Left colon (tissue), 2 donors: ENCODE results near the gene METAP2. TPM values are rescaled to one million over a fixed set of nuclear protein-coding genes. Genes with fewer than 3 reads are reported as not detected.
"Not testable (repeated sequence)": the region's sequence is repeated elsewhere in the genome, so short reads cannot be mapped to it uniquely, and the experiment has no call there.

Experiments
- ATAC-seq: fragments of 200-7000 bp; cut with Tn5 transposase; one replicate; pipeline ENCODE4 v1.9.1; 2020; ENCODE audit warnings: mild to moderate bottlenecking, moderate library complexity
- DNase-seq, 2 donors: peaks; one replicate each; pipeline ENCODE4 v3.0.0-alpha.2; 2020
- intact Hi-C, 2 donors: fragments of 100-400 bp; cut with DNase I in 1 of 2; cut with micrococcal nuclease in 1 of 2; formaldehyde crosslinking; loops; one replicate each; pipeline versions ENCODE4 v1.11.2 to v1.14.0; 2022; cut with DNase I, micrococcal nuclease
- long read RNA-seq: library from polyadenylated mRNA; unstranded; transcript quantifications from one replicate; pipeline ENCODE4 v2.0.0, GENCODE V29; 2021
- total RNA-seq, 2 donors: library from RNA; stranded (reverse); fragmentation: NEBNext Ultra II Directional; extraction: Animal tissue kit (Norgen Biotek cat#: 25700); gene quantifications; one replicate each; pipeline ENCODE4 v1.2.1, GENCODE V29; 2021
- donor health status: DM: no; HTN: no; CAD: no.
- donor health status: DM: yes; HTN: yes; CAD: no.

The METAP2 gene
- 10 to 100 TPM; 36.1 to 45.6 TPM for total RNA-seq
- long read RNA-seq, transcript METAP2-210 (11 exons, 1,874 nt): minor isoform, 9 of 51 reads
- long read RNA-seq, transcript METAP2-202 (11 exons, 3,601 nt): major isoform, 30 of 51 reads
- long read RNA-seq, partial matches to known transcripts: 11 of 51 reads
- long read RNA-seq, other reads (novel, unspliced or antisense): 1 of 51 reads

- peak; percentile 97 for ATAC-seq
- intact Hi-C loops: loop anchor here in 1 of 2 donors (5.0 kb wide), 1 partner anchor 257 kb away; the partner anchor contains the start of genes FGD6 and VEZT
Observed at GRCh38 chr12:95473884-95474659, at the start of gene METAP2. METAP2 (plus strand) TSS chr12:95474152; CDS start chr12:95474180, 28 bp downstream.

GRCh38 chr12:95424271-95424994, 49.5 kb upstream of the METAP2 start:
- ATAC-seq (peak; percentile 35), DNase-seq (no peak)
- intact Hi-C loops: no loop called here

More at GRCh38 chr12:95473884-95474659, at the start of gene METAP2:
- DNase-seq: peak; percentile 97

DNA sequence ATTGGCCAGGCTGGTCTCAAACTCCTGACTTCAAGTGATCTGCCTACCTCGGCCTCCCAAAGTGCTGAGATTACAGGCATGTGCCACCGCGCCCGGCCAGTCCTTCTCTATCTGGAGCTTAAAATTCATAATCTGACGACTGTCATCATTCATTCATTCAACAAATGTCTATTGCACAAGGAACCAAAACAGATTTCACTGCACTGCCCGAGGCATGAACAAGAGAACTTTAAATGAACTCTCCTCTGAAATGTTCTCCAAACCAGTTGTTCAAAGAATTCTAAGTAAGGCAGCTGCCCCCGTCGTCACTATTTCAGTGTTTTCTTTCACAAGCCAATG, 44.8 kb upstream of the METAP2 start:
- intact Hi-C loops: no loop called here
- ATAC-seq (no peak), DNase-seq (no peak)

GRCh38 chr12:95431120-95431519, 42.8 kb upstream of the METAP2 start:
- DNase-seq: no peak
- no peak for ATAC-seq
- intact Hi-C loops: no loop called here

GRCh38 chr12:95435355-95435754, 38.6 kb upstream of the METAP2 start:
- DNase-seq: no peak
- intact Hi-C loops: no loop called here
- ATAC-seq: no peak

- ATAC-seq: no peak
- intact Hi-C loops: no loop called here
- no peak for DNase-seq
Observed at GRCh38 chr12:95437565-95437964, 36.4 kb upstream of the METAP2 start.

DNA sequence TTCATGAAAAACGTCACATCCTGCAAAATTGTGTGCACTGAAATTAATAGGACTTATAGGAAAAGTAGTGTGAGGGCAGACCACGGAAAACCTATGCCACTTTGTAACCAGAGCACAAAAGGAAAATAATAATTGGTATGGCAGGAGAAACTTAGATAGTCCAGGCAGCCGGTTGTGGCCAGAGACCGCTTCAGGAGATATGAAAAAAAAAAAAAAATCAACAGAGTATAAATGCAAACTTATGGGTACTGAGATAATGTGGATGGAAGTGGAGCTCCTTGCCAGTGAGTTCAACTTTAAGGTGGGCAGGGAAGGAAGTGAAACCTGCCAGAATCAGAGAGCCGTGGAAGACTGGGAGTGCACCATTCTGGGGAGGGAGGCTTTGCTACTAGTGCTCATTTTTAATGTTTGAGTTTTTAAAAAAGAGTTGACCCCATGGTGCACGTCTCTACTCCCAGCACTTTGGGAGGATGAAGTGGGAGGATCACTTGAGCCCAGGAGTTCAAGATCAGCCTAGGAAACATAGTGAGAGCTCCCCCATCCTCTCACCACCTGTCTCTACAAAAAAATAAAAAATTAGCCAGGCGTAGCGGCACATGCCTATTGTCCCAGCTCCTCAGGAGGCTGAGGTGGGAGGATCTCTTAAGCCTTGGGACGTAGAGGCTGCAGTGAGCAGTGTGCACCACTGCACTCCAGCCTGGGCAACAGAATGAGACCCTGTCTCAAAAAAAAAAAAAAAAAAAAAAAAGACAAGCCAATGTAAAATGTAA, 34.3 kb upstream of the METAP2 start:
- intact Hi-C loops: no loop called here
- DNase-seq (no peak), ATAC-seq (no peak)

DNA sequence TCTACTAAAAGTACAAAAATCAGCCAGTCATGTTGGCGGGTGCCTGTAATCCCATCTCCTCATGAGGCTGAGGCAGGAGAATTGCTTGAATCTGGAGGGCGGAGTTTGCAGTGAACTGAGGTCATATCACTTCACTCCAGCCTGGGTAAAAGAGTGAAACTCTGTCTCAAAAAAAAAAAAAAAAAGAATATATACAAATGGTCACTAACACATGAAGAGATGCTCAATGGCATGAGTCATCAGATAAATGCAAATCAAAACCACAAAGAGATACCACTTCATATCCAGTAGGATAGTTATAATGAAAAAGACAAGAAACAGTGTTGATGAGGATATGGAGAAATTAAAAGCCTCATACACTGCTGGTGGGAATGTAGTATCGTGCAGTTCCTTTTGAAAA, 33.6 kb upstream of the METAP2 start:
- DNase-seq (no peak), ATAC-seq (no peak)
- intact Hi-C loops: no loop called here

GRCh38 chr12:95443459-95443858, 30.5 kb upstream of the METAP2 start:
- ATAC-seq (no peak), DNase-seq (no peak)
- intact Hi-C loops: no loop called here

DNA sequence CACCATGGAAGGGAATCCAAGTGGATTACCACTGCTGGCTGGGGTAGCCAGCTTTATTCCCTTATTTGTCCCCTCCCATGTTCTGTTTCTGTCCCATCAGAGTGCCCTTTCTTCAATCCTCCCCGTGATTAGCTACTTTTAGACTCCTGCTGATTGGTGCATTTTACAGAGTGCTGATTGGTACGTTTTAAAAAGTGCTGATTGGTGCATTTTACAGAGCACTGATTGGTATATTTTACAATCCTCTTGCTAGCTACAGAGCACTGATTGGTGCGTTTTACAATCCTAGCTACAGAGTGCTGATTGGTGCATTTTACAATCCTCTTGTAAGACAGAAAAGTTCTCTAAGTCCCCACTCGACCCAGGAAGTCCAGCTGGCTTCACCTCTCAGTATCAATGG, 28.9 kb upstream of the METAP2 start:
- ATAC-seq, DNase-seq, intact Hi-C loops: not testable (repeated sequence)

DNA sequence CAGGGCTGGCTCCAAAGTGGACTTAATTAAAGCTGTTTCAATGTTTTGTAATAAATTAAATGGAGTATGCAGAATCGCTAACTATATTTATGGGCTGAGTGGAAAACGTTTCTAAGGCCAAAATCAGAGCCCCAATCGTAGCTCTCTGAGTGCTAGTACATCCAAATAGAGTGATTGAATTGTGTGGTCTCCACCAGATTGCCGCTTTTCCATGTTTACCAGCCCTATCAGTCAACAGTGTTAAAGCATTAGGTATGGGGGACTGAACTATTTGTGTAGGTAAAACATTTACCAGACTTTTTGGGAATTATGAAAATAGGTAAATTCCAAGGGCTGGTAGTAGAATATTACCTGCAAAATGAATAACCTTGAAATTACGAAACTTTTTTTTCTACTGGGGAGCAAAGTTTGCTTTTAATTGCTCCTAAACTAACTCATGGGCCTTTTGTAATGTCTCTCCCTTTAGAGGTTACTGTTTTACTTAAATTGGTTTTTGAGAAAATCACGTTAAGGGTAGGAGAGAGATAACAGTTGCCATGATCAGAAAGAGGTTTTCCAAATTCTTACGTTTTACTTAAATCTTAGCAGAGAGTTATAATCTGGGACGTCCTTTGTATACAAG, 28.0 kb upstream of the METAP2 start:
- ATAC-seq: peak; percentile 50
- DNase-seq: no peak
- intact Hi-C loops: no loop called here

DNA sequence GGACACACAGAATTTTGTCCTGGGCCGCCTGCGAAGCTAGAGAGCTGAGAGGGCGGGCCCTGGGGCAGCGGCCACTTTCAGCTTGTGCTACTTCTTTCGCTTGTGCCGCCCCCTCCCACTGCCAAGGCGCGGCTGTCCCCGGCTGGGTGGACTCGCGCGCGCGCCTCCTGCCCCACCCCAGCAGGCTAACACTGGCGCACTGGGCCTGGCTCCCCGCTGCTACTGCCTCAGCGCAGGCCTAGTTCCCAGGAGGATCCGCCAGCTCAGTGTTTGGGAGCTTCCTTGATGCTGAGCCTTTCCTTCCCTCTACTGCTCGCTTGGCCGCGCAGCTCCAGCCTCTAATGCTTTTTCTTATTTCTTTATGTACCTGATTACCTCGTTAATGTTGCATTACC, 27.4 kb upstream of the METAP2 start:
- DNase-seq (peak; percentile 40 to 63), ATAC-seq (peak; percentile 98)
- intact Hi-C loops: no loop called here

DNA sequence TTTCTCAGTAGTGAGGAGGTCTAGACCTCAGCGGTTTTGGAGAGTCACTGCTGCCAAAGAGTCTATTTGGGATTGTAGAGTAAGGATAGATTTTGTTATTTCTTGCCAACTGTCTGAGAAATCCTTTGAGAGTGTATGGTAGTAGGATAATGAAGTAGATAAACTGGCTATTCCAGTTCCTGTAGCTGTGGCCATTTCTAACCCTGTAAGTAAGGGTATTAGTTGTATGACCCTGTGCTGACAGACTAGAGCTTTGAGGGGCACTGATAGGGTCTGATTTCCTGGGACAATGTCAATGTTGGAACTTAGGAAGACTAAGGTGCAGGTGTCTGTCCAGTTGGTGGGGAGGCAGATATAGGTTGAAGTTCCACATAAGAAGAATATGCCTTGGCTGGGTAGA, 24.3 kb upstream of the METAP2 start:
- DNase-seq, ATAC-seq, intact Hi-C loops: not testable (repeated sequence)

- intact Hi-C loops, ATAC-seq, DNase-seq: not testable (repeated sequence)
Observed at GRCh38 chr12:95452501-95452900, 21.5 kb upstream of the METAP2 start.

- DNase-seq, intact Hi-C loops, ATAC-seq: not testable (repeated sequence)
Observed at GRCh38 chr12:95453881-95454280, 20.1 kb upstream of the METAP2 start.

DNA sequence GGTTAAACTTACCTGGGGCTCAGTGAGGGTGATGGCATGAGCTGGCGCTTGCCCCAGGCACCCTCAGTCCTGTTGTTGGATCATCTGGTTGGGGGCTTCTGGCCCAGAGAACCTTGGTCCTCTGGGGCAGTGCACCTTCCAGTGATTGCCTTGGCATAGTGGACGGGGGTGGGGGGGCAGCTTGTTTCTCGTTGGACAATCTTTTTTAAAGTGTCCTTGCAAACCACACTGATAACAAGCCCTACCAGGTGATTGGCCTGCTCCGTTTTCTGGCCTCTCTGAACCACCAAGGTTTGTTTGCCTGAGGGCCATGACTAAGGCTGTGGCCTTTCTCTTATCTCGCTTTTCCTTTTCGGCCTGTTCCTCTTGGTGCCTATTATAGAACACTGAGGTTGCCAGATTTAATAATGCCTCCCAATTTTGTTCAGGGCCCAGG, 19.2 kb upstream of the METAP2 start:
- DNase-seq, ATAC-seq, intact Hi-C loops: not testable (repeated sequence)

GRCh38 chr12:95457605-95458004, 16.3 kb upstream of the METAP2 start:
- DNase-seq, ATAC-seq, intact Hi-C loops: not testable (repeated sequence)

DNA sequence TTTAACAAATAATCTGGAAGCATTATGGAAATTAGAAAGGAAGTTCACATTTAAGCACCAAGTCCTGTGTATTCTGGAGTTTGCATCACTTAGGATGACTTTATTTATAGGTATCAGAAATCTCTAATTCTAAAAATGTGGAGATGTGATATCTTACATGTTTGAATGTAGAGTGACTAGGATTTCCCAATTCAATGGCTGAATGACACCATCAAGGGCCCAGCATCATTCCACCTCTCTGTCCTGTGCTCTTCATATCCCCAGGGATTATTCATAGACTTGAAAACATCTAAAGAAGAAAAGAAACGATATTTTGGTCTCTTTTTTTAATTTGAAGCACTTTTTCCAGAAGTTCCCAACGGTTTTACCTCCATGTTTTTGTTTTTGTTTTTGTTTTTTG, 15.2 kb upstream of the METAP2 start:
- intact Hi-C loops: no loop called here
- ATAC-seq: no peak
- no peak for DNase-seq

GRCh38 chr12:95459310-95459709, 14.6 kb upstream of the METAP2 start:
- intact Hi-C loops: no loop called here
- ATAC-seq (no peak), DNase-seq (no peak)
